GM23338 (cell line): ENCODE data around the gene TNIP1.

Source experiments
- CTCF ChIP-seq, 2 experiments: fragments of 200-600 bp in 1 of 2; sonication (generic) in 1 of 2; conservative IDR thresholded peaks; 2 replicates each; pipeline versions ENCODE4 v1.5.1 to v1.6.1; 2016 to 2017; ENCODE audit warnings: antibody characterized with exemption in 2 of 2, low read depth in 2 of 2, mild to moderate bottlenecking in 2 of 2, moderate library complexity in 1 of 2
- ETS1 ChIP-seq: IDR thresholded peaks from 2 replicates; pipeline ENCODE4 v1.6.1; 2016; ENCODE audit warnings: antibody characterized with exemption
- EZH2 ChIP-seq: fragments of 200-600 bp; sonication (generic); IDR thresholded peaks from one replicate; pipeline ENCODE4 v1.8.0; 2017; ENCODE audit warnings: antibody characterized with exemption, mild to moderate bottlenecking, low read depth; ENCODE audit not compliant: unreplicated experiment
- EZH2phosphoT487 ChIP-seq: fragments of 200-600 bp; sonication (generic); IDR thresholded peaks from one replicate; pipeline ENCODE4 v1.8.1; 2018; ENCODE audit warnings: antibody characterized with exemption; ENCODE audit not compliant: unreplicated experiment
- JUNB ChIP-seq: IDR thresholded peaks from one replicate; pipeline ENCODE4 v1.6.1; 2016; ENCODE audit warnings: antibody characterized with exemption; ENCODE audit not compliant: unreplicated experiment
- POLR2AphosphoS5 ChIP-seq: IDR thresholded peaks from 2 replicates; pipeline ENCODE4 v1.6.1; 2016; ENCODE audit warnings: antibody characterized with exemption, low read depth
- REST ChIP-seq: IDR thresholded peaks from one replicate; pipeline ENCODE4 v1.6.1; 2018; ENCODE audit warnings: antibody characterized with exemption; ENCODE audit not compliant: unreplicated experiment
- STAT1 ChIP-seq: IDR thresholded peaks from one replicate; pipeline ENCODE4 v1.6.1; 2016; ENCODE audit warnings: antibody characterized with exemption; ENCODE audit not compliant: unreplicated experiment

- TF ChIP-seq EZH2 (no peak), EZH2phosphoT487 (no peak), CTCF (conservative IDR thresholded peaks at IDR 0.05; ENCODE audit: low read depth in 2 of 2) (no peak), ETS1 (no peak), JUNB (no peak), STAT1 (no peak), POLR2AphosphoS5 (no peak), REST (no peak)
Measured at GRCh38 chr5:151005187-151005949, 75.5 kb downstream of the TNIP1 start.
